Transverse colon (tissue), 4 donors: ENCODE data around the gene SH3GLB2.

ENCODE experiments used
- CTCF ChIP-seq, 5 experiments: fragments of 200-600 bp in 3 of 5; fragments of 450-650 bp in 2 of 5; sonication (generic) in 3 of 5; IDR thresholded peaks; 1 replicate in 2 of 5; 2 replicates in 3 of 5; pipeline ENCODE4 v1.5.1; 2016 to 2017; ENCODE audit warnings: antibody characterized with exemption in 5 of 5, inconsistent platforms in 3 of 5, mild to moderate bottlenecking in 2 of 5, moderate library complexity in 1 of 5
- POLR2A ChIP-seq: fragments of 450-650 bp; IDR thresholded peaks from one replicate; pipeline ENCODE4 v1.6.1; 2016; ENCODE audit warnings: antibody characterized with exemption, mild to moderate bottlenecking, moderate library complexity
- POLR2AphosphoS5 ChIP-seq, 3 donors: sonication (generic); formaldehyde crosslinking; IDR thresholded peaks; one replicate each; pipeline ENCODE4 v1.6.1; 2016; ENCODE audit warnings: antibody characterized with exemption in 3 of 3

DNA sequence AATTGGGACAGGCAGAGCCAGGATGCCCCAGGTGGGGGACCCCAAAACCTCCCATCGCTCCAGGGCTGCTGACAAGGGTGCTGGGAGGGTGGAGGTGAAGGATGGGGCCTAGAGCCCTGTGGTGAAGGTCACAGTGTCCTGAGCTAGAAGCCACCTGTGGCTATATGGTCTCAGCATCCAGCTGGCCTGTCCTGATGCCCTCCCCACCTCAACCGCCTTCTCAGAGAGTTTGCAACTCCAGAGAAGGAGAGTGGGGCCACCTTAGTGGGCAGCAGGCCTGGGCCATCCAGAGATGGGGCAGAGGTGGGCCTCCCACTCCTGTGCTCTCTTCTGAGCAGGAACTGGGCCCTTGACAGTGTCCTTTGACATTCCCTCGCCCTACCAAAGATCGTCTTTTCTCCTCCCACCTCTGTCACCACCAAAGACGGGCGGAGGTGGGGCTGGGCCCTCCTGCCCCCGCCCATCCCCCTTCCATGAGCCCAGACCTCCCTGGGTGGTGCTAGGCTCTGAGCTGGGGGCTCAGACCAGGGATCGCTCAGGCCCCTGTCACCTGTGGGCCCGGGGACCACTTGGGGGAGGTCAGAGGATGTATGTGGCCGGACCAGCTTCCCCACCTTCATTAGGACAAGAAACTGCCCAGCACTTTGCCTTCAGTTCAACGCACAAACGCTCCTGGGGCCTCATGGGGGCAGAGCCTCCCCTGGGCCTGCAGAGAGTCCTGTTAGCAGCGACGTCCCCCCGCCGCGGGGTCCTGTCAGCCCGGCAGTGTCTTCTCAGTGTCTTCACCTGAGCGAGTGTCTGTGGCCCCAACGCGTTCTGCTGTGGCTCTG lies 42.8 kb upstream of the SH3GLB2 start:
- TF ChIP-seq POLR2AphosphoS5 (IDR thresholded peaks at IDR 0.05) (no peak), POLR2A (no peak), CTCF (IDR thresholded peaks at IDR 0.05) (no peak)
